WTC11 (cell line): ENCODE measurements around the gene STK11. TPM values are rescaled to one million over a fixed set of nuclear protein-coding genes. Genes with fewer than 3 reads are reported as not detected.

Experiments used
- ATF1 ChIP-seq: sonication (generic); formaldehyde crosslinking; IDR thresholded peaks from 2 replicates; pipeline ENCODE4 v1.8.1; 2023; ENCODE audit warnings: mild to moderate bottlenecking, moderate library complexity, missing genetic modification reagents
- EMX1 ChIP-seq: fragments of 250-450 bp; sonication (Bioruptor Pico); IDR thresholded peaks from 2 replicates; pipeline ENCODE4 v1.8.0; 2021; ENCODE audit warnings: mild to moderate bottlenecking
- ESRRA ChIP-seq: sonication (generic); formaldehyde crosslinking; IDR thresholded peaks from 2 replicates; pipeline ENCODE4 v1.8.1; 2022; ENCODE audit warnings: mild to moderate bottlenecking, missing genetic modification reagents, borderline replicate concordance
- FOXK1 ChIP-seq: sonication (generic); formaldehyde crosslinking; IDR thresholded peaks from 2 replicates; pipeline ENCODE4 v1.8.0; 2022; ENCODE audit warnings: mild to moderate bottlenecking, moderate library complexity, missing genetic modification reagents
- GABPB1 ChIP-seq: sonication (generic); formaldehyde crosslinking; IDR thresholded peaks from 2 replicates; pipeline ENCODE4 v1.8.1; 2023; ENCODE audit warnings: mild to moderate bottlenecking, missing genetic modification reagents
- MYBL2 ChIP-seq: sonication (generic); formaldehyde crosslinking; IDR thresholded peaks from 2 replicates; pipeline ENCODE4 v1.8.1; 2023; ENCODE audit warnings: mild to moderate bottlenecking, moderate library complexity, missing genetic modification reagents
- NR3C1 ChIP-seq: sonication (generic); formaldehyde crosslinking; conservative IDR thresholded peaks from 2 replicates; pipeline ENCODE4 v1.8.1; 2023; ENCODE audit warnings: low read depth, mild to moderate bottlenecking, missing genetic modification reagents
- OVOL2 ChIP-seq: fragments of 250-450 bp; sonication (Bioruptor Pico); IDR thresholded peaks from 2 replicates; pipeline ENCODE4 v1.9.0; 2021; ENCODE audit warnings: mild to moderate bottlenecking, borderline replicate concordance
- PRRX2 ChIP-seq: fragments of 250-450 bp; sonication (Bioruptor Pico); IDR thresholded peaks from 2 replicates; pipeline ENCODE4 v1.8.0; 2021; ENCODE audit warnings: mild to moderate bottlenecking
- RELA ChIP-seq: sonication (generic); formaldehyde crosslinking; IDR thresholded peaks from 2 replicates; pipeline ENCODE4 v1.8.1; 2022; ENCODE audit warnings: missing genetic modification reagents, mild to moderate bottlenecking, borderline replicate concordance
- SMAD3 ChIP-seq: sonication (generic); formaldehyde crosslinking; IDR thresholded peaks from 2 replicates; pipeline ENCODE4 v1.8.0; 2022; ENCODE audit warnings: missing genetic modification reagents, mild to moderate bottlenecking, borderline replicate concordance
- TCF7 ChIP-seq: sonication (generic); formaldehyde crosslinking; IDR thresholded peaks from 2 replicates; pipeline ENCODE4 v1.8.0; 2022; ENCODE audit warnings: mild to moderate bottlenecking, low read depth, missing genetic modification reagents, moderate library complexity
- TEAD1 ChIP-seq: sonication (generic); formaldehyde crosslinking; IDR thresholded peaks from 2 replicates; pipeline ENCODE4 v1.8.0; 2022; ENCODE audit warnings: mild to moderate bottlenecking, missing genetic modification reagents
- TEAD4 ChIP-seq: sonication (generic); formaldehyde crosslinking; IDR thresholded peaks from 2 replicates; pipeline ENCODE4 v1.8.0; 2022; ENCODE audit warnings: mild to moderate bottlenecking, missing genetic modification reagents
- ZBTB21 ChIP-seq: sonication (generic); formaldehyde crosslinking; IDR thresholded peaks from 2 replicates; pipeline ENCODE4 v1.8.1; 2023; ENCODE audit warnings: mild to moderate bottlenecking, missing genetic modification reagents, borderline replicate concordance
- ZNF423 ChIP-seq: fragments of 250-450 bp; sonication (Bioruptor Pico); IDR thresholded peaks from 2 replicates; pipeline ENCODE4 v2.1.2; 2022; ENCODE audit warnings: mild to moderate bottlenecking, moderate library complexity
- total RNA-seq: library from RNA; stranded (reverse); gene quantifications from 3 replicates; pipeline ENCODE4 v1.2.3, GENCODE V29; 2021
- TF ChIP-seq, protein P1 (sequence below): fragments of 250-450 bp; sonication (Bioruptor Pico); conservative IDR thresholded peaks from 2 replicates; pipeline ENCODE4 v1.9.0; 2021; ENCODE audit warnings: mild to moderate bottlenecking
- TF ChIP-seq, protein P2 (sequence below): sonication (generic); formaldehyde crosslinking; IDR thresholded peaks from 2 replicates; pipeline ENCODE4 v1.8.0; 2022; ENCODE audit warnings: mild to moderate bottlenecking, missing genetic modification reagents
- TF ChIP-seq, protein P3 (sequence below): fragments of 200-600 bp; IDR thresholded peaks from 2 replicates; pipeline ENCODE4 v1.8.0; 2022; ENCODE audit warnings: antibody characterized with exemption
- TF ChIP-seq, protein P4 (sequence below): sonication (generic); formaldehyde crosslinking; IDR thresholded peaks from 2 replicates; pipeline ENCODE4 v1.8.1; 2023; ENCODE audit warnings: mild to moderate bottlenecking, missing genetic modification reagents, borderline replicate concordance
- TF ChIP-seq, protein P5 (sequence below): sonication (generic); formaldehyde crosslinking; IDR thresholded peaks from 2 replicates; pipeline ENCODE4 v1.8.1; 2023; ENCODE audit warnings: mild to moderate bottlenecking, moderate library complexity, missing genetic modification reagents
- TF ChIP-seq, protein P6 (sequence below): sonication (generic); formaldehyde crosslinking; IDR thresholded peaks from 2 replicates; pipeline ENCODE4 v1.8.1; 2023; ENCODE audit warnings: mild to moderate bottlenecking, missing genetic modification reagents, moderate library complexity
- TF ChIP-seq, protein P7 (sequence below): fragments of 250-450 bp; sonication (Bioruptor Pico); IDR thresholded peaks from 2 replicates; pipeline ENCODE4 v1.8.0; 2021; ENCODE audit warnings: mild to moderate bottlenecking
- TF ChIP-seq, protein P8 (sequence below): sonication (generic); formaldehyde crosslinking; IDR thresholded peaks from 2 replicates; pipeline ENCODE4 v1.8.1; 2023; ENCODE audit warnings: mild to moderate bottlenecking, missing genetic modification reagents

Gene STK11
- total RNA-seq, 1 experiment from 2014 or later = 112 TPM

DNA sequence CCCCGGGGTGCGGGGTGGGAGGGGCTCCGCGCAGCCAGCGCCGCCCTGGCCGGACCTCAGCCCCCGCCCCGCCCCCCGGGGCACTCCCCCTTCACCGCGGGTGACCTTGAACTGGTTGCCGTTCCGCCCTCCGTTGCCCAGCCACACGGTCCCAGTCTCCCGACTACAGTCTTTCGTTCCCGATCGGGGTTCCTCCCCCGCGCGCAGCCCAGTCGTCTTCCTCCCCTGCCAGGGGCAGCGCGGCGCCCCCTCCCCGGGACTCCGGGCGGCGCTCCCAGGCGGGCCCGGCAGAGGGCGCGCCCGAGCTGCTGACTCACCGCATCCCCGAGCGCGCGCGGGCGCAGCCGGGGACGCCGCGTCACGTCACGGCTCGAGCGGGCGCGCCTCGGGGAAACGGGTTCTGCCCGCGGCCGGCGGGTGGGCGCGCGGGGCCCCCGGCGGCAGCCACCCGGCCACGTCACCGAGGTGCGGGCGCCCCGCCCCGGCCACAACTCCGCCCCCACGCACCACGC lies 43.3 kb downstream of the STK11 start (continued):
- TF ChIP-seq, protein P1, sequence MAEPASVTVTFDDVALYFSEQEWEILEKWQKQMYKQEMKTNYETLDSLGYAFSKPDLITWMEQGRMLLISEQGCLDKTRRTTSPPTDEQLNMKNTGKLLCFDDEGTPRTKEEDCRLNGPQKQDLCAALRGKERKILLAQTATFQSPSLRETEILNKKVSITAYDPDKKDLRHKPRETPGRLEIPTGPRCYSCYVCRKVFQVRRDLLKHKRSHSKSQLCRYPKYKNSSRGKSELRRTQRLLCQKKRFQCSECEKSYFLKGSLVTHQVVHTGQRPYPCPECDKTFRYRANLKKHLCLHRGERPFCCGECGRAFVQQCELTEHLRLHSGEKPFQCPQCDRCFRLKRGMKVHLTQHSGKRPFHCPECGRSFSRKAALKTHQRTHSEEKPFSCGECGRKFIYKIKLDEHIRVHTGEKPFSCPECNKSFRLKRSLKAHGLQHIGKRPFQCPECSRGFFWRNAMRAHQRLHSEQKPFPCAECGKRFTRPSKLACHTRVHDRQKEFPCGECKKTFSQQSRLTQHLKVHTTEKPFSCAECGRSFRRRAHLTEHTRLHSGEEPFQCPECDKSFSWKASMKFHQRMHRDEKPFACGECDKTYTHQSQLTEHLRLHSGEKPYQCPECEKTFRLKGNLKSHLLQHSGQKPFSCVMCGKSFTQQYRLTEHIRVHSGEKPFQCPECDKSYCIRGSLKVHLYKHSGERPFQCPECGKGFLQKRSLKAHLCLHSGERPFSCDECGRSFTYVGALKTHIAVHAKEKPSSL (CRISPR knock-in tag) = no peak
- TF ChIP-seq EMX1 (CRISPR knock-in tag) (peak; percentile 78; the same call in 1 of the 2 replicates), RELA (CRISPR knock-in tag) (no peak), OVOL2 (CRISPR knock-in tag) (no peak), PRRX2 (0 out of 2 replicates have a peak, but pooled peaks have one; percentile 37), SMAD3 (CRISPR knock-in tag) (no peak), TCF7 (CRISPR knock-in tag) (no peak), ZNF423 (CRISPR knock-in tag) (peak; percentile 25; the same call in 1 of the 2 replicates), TEAD4 (CRISPR knock-in tag) (no peak), TEAD1 (no peak), ZBTB21 (CRISPR knock-in tag) (no peak), MYBL2 (CRISPR knock-in tag) (no peak), GABPB1 (no peak), ESRRA (CRISPR knock-in tag) (no peak), ATF1 (CRISPR knock-in tag) (no peak), FOXK1 (CRISPR knock-in tag) (no peak), NR3C1 (no peak)
- TF ChIP-seq, protein P2, sequence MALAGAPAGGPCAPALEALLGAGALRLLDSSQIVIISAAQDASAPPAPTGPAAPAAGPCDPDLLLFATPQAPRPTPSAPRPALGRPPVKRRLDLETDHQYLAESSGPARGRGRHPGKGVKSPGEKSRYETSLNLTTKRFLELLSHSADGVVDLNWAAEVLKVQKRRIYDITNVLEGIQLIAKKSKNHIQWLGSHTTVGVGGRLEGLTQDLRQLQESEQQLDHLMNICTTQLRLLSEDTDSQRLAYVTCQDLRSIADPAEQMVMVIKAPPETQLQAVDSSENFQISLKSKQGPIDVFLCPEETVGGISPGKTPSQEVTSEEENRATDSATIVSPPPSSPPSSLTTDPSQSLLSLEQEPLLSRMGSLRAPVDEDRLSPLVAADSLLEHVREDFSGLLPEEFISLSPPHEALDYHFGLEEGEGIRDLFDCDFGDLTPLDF = no peak
- TF ChIP-seq, protein P3, sequence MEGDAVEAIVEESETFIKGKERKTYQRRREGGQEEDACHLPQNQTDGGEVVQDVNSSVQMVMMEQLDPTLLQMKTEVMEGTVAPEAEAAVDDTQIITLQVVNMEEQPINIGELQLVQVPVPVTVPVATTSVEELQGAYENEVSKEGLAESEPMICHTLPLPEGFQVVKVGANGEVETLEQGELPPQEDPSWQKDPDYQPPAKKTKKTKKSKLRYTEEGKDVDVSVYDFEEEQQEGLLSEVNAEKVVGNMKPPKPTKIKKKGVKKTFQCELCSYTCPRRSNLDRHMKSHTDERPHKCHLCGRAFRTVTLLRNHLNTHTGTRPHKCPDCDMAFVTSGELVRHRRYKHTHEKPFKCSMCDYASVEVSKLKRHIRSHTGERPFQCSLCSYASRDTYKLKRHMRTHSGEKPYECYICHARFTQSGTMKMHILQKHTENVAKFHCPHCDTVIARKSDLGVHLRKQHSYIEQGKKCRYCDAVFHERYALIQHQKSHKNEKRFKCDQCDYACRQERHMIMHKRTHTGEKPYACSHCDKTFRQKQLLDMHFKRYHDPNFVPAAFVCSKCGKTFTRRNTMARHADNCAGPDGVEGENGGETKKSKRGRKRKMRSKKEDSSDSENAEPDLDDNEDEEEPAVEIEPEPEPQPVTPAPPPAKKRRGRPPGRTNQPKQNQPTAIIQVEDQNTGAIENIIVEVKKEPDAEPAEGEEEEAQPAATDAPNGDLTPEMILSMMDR = peak; percentile 74
- TF ChIP-seq, protein P4, sequence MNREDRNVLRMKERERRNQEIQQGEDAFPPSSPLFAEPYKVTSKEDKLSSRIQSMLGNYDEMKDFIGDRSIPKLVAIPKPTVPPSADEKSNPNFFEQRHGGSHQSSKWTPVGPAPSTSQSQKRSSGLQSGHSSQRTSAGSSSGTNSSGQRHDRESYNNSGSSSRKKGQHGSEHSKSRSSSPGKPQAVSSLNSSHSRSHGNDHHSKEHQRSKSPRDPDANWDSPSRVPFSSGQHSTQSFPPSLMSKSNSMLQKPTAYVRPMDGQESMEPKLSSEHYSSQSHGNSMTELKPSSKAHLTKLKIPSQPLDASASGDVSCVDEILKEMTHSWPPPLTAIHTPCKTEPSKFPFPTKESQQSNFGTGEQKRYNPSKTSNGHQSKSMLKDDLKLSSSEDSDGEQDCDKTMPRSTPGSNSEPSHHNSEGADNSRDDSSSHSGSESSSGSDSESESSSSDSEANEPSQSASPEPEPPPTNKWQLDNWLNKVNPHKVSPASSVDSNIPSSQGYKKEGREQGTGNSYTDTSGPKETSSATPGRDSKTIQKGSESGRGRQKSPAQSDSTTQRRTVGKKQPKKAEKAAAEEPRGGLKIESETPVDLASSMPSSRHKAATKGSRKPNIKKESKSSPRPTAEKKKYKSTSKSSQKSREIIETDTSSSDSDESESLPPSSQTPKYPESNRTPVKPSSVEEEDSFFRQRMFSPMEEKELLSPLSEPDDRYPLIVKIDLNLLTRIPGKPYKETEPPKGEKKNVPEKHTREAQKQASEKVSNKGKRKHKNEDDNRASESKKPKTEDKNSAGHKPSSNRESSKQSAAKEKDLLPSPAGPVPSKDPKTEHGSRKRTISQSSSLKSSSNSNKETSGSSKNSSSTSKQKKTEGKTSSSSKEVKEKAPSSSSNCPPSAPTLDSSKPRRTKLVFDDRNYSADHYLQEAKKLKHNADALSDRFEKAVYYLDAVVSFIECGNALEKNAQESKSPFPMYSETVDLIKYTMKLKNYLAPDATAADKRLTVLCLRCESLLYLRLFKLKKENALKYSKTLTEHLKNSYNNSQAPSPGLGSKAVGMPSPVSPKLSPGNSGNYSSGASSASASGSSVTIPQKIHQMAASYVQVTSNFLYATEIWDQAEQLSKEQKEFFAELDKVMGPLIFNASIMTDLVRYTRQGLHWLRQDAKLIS = no peak
- TF ChIP-seq, protein P5, sequence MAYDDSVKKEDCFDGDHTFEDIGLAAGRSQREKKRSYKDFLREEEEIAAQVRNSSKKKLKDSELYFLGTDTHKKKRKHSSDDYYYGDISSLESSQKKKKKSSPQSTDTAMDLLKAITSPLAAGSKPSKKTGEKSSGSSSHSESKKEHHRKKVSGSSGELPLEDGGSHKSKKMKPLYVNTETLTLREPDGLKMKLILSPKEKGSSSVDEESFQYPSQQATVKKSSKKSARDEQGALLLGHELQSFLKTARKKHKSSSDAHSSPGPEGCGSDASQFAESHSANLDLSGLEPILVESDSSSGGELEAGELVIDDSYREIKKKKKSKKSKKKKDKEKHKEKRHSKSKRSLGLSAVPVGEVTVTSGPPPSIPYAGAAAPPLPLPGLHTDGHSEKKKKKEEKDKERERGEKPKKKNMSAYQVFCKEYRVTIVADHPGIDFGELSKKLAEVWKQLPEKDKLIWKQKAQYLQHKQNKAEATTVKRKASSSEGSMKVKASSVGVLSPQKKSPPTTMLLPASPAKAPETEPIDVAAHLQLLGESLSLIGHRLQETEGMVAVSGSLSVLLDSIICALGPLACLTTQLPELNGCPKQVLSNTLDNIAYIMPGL (CRISPR knock-in tag) = peak; percentile 47; the same call in 1 of the 2 replicates
- TF ChIP-seq, protein P6, sequence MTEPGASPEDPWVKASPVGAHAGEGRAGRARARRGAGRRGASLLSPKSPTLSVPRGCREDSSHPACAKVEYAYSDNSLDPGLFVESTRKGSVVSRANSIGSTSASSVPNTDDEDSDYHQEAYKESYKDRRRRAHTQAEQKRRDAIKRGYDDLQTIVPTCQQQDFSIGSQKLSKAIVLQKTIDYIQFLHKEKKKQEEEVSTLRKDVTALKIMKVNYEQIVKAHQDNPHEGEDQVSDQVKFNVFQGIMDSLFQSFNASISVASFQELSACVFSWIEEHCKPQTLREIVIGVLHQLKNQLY (CRISPR knock-in tag) = no peak
- TF ChIP-seq, protein P7, sequence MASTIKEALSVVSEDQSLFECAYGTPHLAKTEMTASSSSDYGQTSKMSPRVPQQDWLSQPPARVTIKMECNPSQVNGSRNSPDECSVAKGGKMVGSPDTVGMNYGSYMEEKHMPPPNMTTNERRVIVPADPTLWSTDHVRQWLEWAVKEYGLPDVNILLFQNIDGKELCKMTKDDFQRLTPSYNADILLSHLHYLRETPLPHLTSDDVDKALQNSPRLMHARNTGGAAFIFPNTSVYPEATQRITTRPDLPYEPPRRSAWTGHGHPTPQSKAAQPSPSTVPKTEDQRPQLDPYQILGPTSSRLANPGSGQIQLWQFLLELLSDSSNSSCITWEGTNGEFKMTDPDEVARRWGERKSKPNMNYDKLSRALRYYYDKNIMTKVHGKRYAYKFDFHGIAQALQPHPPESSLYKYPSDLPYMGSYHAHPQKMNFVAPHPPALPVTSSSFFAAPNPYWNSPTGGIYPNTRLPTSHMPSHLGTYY = no peak
- TF ChIP-seq, protein P8, sequence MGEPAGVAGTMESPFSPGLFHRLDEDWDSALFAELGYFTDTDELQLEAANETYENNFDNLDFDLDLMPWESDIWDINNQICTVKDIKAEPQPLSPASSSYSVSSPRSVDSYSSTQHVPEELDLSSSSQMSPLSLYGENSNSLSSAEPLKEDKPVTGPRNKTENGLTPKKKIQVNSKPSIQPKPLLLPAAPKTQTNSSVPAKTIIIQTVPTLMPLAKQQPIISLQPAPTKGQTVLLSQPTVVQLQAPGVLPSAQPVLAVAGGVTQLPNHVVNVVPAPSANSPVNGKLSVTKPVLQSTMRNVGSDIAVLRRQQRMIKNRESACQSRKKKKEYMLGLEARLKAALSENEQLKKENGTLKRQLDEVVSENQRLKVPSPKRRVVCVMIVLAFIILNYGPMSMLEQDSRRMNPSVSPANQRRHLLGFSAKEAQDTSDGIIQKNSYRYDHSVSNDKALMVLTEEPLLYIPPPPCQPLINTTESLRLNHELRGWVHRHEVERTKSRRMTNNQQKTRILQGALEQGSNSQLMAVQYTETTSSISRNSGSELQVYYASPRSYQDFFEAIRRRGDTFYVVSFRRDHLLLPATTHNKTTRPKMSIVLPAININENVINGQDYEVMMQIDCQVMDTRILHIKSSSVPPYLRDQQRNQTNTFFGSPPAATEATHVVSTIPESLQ (CRISPR knock-in tag) = no peak
